Coronary artery (tissue), 2 donors: Measurements from ENCODE around the gene PPL.

Experiments used
- DNase-seq: peaks from one replicate; pipeline ENCODE4 v3.0.0-alpha.2; 2017; ENCODE audit warnings: low spot score
- H3K27ac ChIP-seq, 2 donors: fragments of 200-600 bp; sonication (generic); one replicate each; pipeline ENCODE4 v1.5.1; 2016 to 2019
- H3K4me3 ChIP-seq: fragments of 200-600 bp; sonication (generic); 2 replicates; pipeline ENCODE4 v1.5.1; 2016; ENCODE audit warnings: mild to moderate bottlenecking, moderate library complexity
- TF ChIP-seq, protein P1 (sequence below): fragments of 200-600 bp; sonication (generic); IDR thresholded peaks from one replicate; pipeline ENCODE4 v1.5.1; 2019; ENCODE audit warnings: antibody characterized with exemption

The PPL gene

DNA sequence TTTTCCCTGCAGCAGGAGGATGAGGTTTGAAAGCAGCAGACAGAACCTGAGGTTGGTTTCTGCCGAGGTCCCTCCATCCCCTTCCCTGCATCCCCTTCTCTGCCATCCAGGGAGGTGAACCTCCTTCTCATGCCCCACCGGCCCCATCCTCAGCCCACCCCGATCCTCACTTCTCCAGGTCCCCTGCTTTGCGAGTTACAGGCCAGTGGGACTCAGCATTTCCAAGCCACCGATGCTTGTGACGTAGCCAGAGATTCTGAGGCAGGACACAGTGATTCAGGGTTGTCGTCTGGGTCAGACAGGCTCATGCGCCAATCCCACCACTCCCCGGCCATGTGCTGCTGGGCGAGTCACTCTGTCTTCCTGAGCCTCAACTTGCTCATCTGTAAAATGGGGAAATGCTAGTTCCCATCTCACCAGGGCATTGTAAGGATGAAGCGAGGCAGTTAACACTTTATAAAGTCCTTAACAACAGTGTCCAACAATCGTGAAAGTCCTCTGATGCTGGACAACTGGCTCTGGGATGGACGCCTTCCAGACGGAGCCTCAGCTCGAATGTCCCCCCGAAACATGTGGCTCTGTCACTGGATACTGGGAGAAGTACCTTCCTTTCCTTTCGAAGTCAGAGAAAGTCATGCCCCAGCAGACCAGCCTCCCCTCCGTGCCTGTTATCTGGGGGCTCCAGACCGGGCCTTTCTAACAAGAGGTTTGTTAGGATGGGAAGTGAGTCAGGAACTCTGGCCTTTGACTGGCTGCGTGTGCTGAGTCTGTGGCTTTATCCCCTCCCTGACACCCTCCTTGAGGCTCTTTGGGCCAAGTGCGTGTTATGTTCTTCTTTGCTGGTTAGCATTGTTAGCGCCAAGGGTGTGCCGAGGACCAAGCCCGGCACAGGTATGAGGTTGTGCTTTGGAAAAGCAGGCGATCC, 43.0 kb upstream of the PPL start:
- DNase-seq, result no peak
- Histone ChIP-seq H3K27ac (no peak overlapping the region), H3K4me3 (no peak overlapping the region)
- TF ChIP-seq, protein P1, sequence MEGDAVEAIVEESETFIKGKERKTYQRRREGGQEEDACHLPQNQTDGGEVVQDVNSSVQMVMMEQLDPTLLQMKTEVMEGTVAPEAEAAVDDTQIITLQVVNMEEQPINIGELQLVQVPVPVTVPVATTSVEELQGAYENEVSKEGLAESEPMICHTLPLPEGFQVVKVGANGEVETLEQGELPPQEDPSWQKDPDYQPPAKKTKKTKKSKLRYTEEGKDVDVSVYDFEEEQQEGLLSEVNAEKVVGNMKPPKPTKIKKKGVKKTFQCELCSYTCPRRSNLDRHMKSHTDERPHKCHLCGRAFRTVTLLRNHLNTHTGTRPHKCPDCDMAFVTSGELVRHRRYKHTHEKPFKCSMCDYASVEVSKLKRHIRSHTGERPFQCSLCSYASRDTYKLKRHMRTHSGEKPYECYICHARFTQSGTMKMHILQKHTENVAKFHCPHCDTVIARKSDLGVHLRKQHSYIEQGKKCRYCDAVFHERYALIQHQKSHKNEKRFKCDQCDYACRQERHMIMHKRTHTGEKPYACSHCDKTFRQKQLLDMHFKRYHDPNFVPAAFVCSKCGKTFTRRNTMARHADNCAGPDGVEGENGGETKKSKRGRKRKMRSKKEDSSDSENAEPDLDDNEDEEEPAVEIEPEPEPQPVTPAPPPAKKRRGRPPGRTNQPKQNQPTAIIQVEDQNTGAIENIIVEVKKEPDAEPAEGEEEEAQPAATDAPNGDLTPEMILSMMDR, result no peak

DNA sequence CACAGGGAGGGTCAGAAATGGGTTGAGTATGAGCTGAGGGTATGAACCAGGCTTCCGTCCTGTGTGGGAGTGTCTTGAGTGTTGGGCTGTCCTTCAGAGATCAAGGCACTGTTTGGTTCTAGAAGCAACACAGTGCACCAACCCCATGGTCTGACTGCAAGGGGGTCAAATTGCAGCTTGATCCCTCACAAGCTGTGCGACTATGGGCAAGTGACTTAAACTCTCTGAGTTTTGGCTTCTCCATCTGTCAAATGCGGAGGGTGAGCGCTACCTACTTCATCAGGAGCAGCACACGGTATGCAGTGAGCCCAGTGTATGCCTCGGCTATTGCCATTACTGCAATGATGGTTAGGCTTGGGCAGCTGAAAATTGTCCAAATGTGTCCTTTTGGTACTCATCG, 42.2 kb upstream of the PPL start:
- no peak overlapping the region for H3K4me3 ChIP-seq
- no peak overlapping the region for H3K27ac ChIP-seq
- TF ChIP-seq, protein P1, result no peak
- DNase-seq, result no peak

DNA sequence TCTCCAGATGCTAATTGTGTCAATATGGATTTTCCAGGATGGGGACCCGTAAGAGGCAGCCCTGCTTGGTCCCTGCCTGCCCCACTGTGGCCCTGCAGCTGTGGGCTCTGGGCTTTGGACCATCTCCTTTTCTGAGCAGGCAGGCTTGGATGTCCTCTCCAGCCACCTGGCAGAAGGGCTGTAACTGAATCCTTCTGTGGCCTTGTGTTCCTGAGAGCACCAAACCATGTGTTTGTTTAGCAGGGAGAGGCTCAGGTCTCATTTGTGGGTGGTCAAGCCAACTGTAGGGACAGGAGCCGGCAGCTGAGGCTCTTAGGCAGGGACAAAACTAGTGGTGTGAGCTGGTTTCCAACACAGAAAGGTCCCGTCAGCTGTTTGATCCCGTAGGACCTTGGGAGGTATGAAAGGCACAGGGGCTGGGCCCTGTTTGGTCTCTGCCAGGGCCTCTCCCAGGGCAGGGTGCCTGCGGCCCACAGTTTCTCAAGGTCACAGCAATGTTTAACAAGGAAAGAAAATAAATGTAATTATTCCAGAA, 39.7 kb upstream of the PPL start:
- no peak overlapping the region for H3K4me3 ChIP-seq
- no peak for DNase-seq
- H3K27ac ChIP-seq, result no peak overlapping the region
- TF ChIP-seq, protein P1, result no peak

DNA sequence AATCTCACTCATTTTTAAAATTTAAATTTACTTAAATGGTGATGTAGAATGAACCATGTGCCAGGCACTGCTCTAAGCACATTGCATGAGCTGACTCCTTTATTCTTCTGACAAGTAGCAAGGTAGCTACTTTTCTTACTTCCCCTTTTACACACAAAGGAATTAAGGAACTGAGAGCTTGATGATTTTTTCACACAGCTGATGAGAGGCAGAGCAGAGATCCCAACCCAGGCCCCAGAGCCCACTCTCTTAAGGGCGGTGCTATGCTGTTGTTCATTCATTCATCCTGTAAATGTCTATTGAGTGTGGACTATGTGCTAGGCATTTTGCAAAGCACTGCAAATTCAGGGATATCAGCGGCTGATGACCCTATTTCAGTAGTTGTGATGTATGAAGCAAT, 39.1 kb upstream of the PPL start:
- Histone ChIP-seq H3K27ac (no peak overlapping the region), H3K4me3 (no peak overlapping the region)
- DNase-seq, result no peak
- TF ChIP-seq, protein P1, result no peak

DNA sequence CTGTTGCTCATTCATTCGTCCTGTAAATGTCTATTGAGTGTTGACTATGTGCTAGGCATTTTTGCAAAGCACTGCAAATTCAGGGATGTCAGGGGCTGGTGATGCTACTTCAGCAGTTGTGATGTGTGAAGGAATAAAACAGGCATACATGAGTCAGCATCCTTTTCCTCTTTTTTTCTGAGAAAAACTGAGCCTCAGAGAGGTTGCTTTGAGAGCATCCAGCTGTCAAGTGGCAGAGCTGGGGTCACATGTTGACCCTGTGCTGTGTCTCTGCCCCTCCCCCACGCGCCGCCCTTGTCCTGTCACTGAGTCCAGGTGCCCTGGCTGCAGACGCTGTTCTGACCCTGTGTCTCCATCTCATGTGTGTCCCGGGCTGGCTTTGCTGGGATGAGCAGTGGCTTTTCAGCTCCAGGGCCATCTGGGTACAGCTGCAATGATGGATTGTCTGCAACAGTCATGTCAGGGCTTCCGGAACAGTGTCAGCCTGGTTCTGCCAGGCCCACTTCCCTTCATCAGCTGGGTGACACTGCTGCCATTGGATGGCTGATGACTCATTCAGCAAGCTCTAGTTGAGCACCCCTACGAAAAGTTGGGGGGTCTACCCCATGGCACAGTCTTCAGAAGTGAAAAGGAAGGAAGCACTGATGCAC, 36.1 kb upstream of the PPL start:
- TF ChIP-seq, protein P1, result no peak
- no peak for DNase-seq
- no peak overlapping the region for H3K4me3 ChIP-seq
- no peak overlapping the region for H3K27ac ChIP-seq

DNA sequence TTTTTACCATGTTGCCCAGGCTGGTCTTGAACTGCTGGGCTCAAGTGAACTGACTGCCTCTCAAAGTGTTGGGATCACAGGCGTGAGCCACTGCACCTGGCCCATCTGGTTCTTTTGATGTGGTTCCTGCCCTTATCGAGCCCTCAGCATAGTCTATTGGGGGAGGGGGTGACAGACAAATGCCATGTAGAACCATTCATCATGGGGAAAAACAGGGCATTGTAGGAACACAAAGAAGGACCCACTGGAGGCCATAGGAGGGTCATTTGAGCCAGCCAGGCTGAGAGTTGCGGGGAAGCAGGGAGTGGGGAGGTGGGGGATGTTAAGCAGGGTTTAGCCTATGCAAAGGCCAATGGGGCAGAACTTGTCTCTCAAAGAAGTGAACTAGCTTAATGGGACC, 33.1 kb upstream of the PPL start:
- no peak for DNase-seq

More for the DNA sequence above, 33.1 kb upstream of the PPL start:
- Histone ChIP-seq H3K27ac (no peak overlapping the region), H3K4me3 (no peak overlapping the region)
- TF ChIP-seq, protein P1, result no peak
